K562 (cell line): Measurements from ENCODE around the gene ATP1A3. TPM values are rescaled to one million over a fixed set of nuclear protein-coding genes. Genes with fewer than 3 reads are reported as not detected.

Source experiments
- ARHGAP35 ChIP-seq: fragments of 450-650 bp; IDR thresholded peaks from 2 replicates; pipeline ENCODE4 v1.6.1; 2018; ENCODE audit not compliant: partially characterized antibody
- CBFB ChIP-seq: sonication (generic); formaldehyde crosslinking; IDR thresholded peaks from 2 replicates; pipeline ENCODE4 v1.4.0; 2020; ENCODE audit warnings: mild to moderate bottlenecking, missing genetic modification reagents
- CBX1 ChIP-seq: sonication (generic); IDR thresholded peaks from 2 replicates; pipeline ENCODE4 v1.6.1; 2016; ENCODE audit warnings: antibody characterized with exemption, low read depth, mild to moderate bottlenecking
- COPS2 ChIP-seq: fragments of 450-650 bp; conservative IDR thresholded peaks from 2 replicates; pipeline ENCODE4 v1.6.1; 2016; ENCODE audit warnings: mild to moderate bottlenecking, moderate library complexity
- ELF4 ChIP-seq: fragments of 450-650 bp; formaldehyde crosslinking; IDR thresholded peaks from 2 replicates; pipeline ENCODE4 v1.4.0; 2022; ENCODE audit warnings: missing genetic modification characterization
- GTF2F1 ChIP-seq: IDR thresholded peaks from 2 replicates; pipeline ENCODE4 v1.6.1; 2011; ENCODE audit warnings: low read depth, low read length, improper control_type of control experiment
- L3MBTL2 ChIP-seq: fragments of 450-650 bp; IDR thresholded peaks from 2 replicates; pipeline ENCODE4 v1.6.1; 2016; ENCODE audit warnings: mild to moderate bottlenecking, moderate library complexity
- MCM5 ChIP-seq: fragments of 450-650 bp; IDR thresholded peaks from 2 replicates; pipeline ENCODE4 v1.6.1; 2016; ENCODE audit warnings: low read depth
- NCOA4 ChIP-seq: fragments of 450-650 bp; IDR thresholded peaks from 2 replicates; pipeline ENCODE4 v1.6.1; 2018; ENCODE audit warnings: mild to moderate bottlenecking; ENCODE audit not compliant: partially characterized antibody
- NFYB ChIP-seq: IDR thresholded peaks from 2 replicates; pipeline ENCODE4 v1.6.1; 2011; ENCODE audit warnings: mild to moderate bottlenecking, moderate library complexity; ENCODE audit not compliant: insufficient read length; ENCODE audit errors: extremely low read depth
- RHOXF2B ChIP-seq: fragments of 250-450 bp; sonication (Bioruptor Pico); conservative IDR thresholded peaks from 2 replicates; pipeline ENCODE4 v1.5.1; 2021
- TEAD2 ChIP-seq: fragments of 450-650 bp; IDR thresholded peaks from 2 replicates; pipeline ENCODE4 v1.6.1; 2016; ENCODE audit warnings: missing genetic modification characterization, control low read depth, missing compliant biosample characterization
- ZNF12 ChIP-seq: sonication (generic); formaldehyde crosslinking; IDR thresholded peaks from 2 replicates; pipeline ENCODE4 v1.4.0; 2020; ENCODE audit warnings: mild to moderate bottlenecking, missing genetic modification reagents
- ZNF77 ChIP-seq: fragments of 250-450 bp; sonication (Bioruptor Pico); IDR thresholded peaks from 2 replicates; pipeline ENCODE4 v1.5.0; 2020
- ZNF780A ChIP-seq: fragments of 250-450 bp; sonication (Bioruptor Pico); IDR thresholded peaks from 2 replicates; pipeline ENCODE4 v1.5.0; 2021; ENCODE audit warnings: mild to moderate bottlenecking
- polyA plus RNA-seq, 8 experiments: library from polyadenylated mRNA; depleted of rRNA in 4 of 8; stranded (reverse) in 5 of 8; unstranded in 3 of 8; fragments of >200 nt; fragmentation: Nextera tagmentation in 2 of 8; fragmentation: Illumina TruSeq in 1 of 8; extraction: Ambion mirVana in 2 of 8; extraction: Trizol in 1 of 8; gene quantifications; 2 replicates each; pipeline versions ENCODE4 v1.2.1 to v1.2.3, GENCODE V29; 2011 to 2014; ENCODE audit warnings: inconsistent platforms in 1 of 8, missing spikeins in 1 of 8
- total RNA-seq, 7 experiments: library from RNA; depleted of rRNA in 6 of 7; stranded (reverse); fragments of >200 nt in 6 of 7; fragmentation: Illumina TruSeq in 2 of 7; extraction: Trizol in 2 of 7; gene quantifications; 2 replicates each; pipeline versions ENCODE4 v1.2.1 to v1.2.3, GENCODE V29; 2011 to 2021; ENCODE audit warnings: low replicate concordance in 1 of 7
- TF ChIP-seq, protein P1 (sequence below): fragments of 450-650 bp; formaldehyde crosslinking; IDR thresholded peaks from 2 replicates; pipeline ENCODE4 v1.4.0; 2020; ENCODE audit warnings: mild to moderate bottlenecking
- TF ChIP-seq, protein P2 (sequence below): IDR thresholded peaks from 3 replicates; pipeline ENCODE4 v1.6.1; 2011; ENCODE audit warnings: borderline replicate concordance, mild to moderate bottlenecking, moderate library complexity; ENCODE audit not compliant: insufficient read length; ENCODE audit errors: extremely low read depth
- TF ChIP-seq, protein P3 (sequence below): fragments of 450-650 bp; IDR thresholded peaks from 2 replicates; pipeline ENCODE4 v1.6.1; 2014; ENCODE audit warnings: low read depth, mild to moderate bottlenecking, moderate library complexity, borderline replicate concordance
- TF ChIP-seq, protein P4 (sequence below): fragments of 250-450 bp; sonication (Bioruptor Pico); IDR thresholded peaks from 2 replicates; pipeline ENCODE4 v1.4.0; 2020; ENCODE audit warnings: mild to moderate bottlenecking, moderate library complexity

Gene ATP1A3
- total and polyA plus RNA-seq, 9 of the 15 experiments (the other 6 are each of a cell fraction or from before 2014, with no cell fraction given) = 0.03 to 1.0 (median 0.17) TPM; not detected in 3

DNA sequence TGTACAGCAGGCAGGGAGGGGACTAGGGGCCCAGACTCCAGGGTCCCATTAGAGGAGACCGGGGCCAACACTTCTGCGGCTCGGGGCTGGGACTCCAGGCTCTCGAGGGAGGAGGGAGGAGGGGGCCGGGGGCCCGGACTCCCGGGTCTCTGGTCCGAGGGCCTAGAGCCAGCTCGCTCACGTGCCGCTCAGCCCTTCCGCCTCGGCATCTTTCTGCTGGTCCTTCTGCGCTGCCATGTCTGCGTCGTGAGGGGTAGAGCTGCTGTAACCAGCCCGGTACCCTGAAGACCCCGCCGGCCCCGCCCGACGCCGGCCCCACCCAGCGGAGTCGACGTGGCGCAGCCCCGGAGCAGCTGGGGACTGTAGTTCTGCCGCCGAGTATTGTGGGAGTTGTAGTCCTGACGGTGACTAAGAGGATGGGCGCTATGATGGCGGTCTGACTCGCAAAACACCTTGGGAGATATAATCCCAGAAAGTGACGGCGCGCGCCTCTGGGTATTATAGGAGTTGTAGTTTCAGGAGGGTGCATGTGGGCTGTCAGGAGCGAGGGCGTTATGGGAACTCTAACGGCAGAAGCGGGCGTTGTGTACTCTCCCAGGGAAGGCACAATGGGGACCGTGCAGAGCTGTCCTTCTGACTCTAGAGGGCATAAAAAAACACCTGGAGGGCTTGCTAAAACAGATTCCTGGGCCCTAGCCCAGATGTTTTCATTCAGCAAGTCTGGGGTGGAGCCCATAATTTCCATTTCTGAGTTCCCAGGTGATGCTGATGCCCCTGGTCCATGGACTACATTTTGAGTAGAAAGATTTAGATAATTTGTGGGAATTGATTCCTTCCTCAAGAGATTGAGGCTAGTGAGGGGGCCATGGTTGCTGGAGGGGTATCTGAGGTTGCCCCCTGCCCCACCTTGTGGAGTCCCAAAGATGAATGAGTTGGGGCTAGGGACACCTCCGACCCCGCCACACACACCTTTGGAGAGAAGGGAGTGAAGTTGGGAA is 34.7 kb downstream of the ATP1A3 start, which contains the start of gene RABAC1 (continued):
- TF ChIP-seq, protein P1, sequence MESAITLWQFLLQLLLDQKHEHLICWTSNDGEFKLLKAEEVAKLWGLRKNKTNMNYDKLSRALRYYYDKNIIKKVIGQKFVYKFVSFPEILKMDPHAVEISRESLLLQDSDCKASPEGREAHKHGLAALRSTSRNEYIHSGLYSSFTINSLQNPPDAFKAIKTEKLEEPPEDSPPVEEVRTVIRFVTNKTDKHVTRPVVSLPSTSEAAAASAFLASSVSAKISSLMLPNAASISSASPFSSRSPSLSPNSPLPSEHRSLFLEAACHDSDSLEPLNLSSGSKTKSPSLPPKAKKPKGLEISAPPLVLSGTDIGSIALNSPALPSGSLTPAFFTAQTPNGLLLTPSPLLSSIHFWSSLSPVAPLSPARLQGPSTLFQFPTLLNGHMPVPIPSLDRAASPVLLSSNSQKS (CRISPR knock-in tag) = no peak
- TF ChIP-seq NFYB (no peak), COPS2 (no peak), RHOXF2B (no peak), ZNF77 (CRISPR knock-in tag) (no peak), ARHGAP35 (no peak), TEAD2 (no peak), ELF4 (CRISPR knock-in tag) (no peak), GTF2F1 (no peak), CBX1 (no peak), L3MBTL2 (peak; percentile 44; the same call in 1 of the 2 replicates), CBFB (CRISPR knock-in tag) (0 out of 2 replicates have a peak, but pooled peaks have one; percentile 64), MCM5 (no peak), NCOA4 (no peak), ZNF780A (CRISPR knock-in tag) (no peak), ZNF12 (CRISPR knock-in tag) (0 out of 2 replicates have a peak, but pooled peaks have one; percentile 25)
- TF ChIP-seq, protein P2, sequence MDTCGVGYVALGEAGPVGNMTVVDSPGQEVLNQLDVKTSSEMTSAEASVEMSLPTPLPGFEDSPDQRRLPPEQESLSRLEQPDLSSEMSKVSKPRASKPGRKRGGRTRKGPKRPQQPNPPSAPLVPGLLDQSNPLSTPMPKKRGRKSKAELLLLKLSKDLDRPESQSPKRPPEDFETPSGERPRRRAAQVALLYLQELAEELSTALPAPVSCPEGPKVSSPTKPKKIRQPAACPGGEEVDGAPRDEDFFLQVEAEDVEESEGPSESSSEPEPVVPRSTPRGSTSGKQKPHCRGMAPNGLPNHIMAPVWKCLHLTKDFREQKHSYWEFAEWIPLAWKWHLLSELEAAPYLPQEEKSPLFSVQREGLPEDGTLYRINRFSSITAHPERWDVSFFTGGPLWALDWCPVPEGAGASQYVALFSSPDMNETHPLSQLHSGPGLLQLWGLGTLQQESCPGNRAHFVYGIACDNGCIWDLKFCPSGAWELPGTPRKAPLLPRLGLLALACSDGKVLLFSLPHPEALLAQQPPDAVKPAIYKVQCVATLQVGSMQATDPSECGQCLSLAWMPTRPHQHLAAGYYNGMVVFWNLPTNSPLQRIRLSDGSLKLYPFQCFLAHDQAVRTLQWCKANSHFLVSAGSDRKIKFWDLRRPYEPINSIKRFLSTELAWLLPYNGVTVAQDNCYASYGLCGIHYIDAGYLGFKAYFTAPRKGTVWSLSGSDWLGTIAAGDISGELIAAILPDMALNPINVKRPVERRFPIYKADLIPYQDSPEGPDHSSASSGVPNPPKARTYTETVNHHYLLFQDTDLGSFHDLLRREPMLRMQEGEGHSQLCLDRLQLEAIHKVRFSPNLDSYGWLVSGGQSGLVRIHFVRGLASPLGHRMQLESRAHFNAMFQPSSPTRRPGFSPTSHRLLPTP = no peak
- TF ChIP-seq, protein P3, sequence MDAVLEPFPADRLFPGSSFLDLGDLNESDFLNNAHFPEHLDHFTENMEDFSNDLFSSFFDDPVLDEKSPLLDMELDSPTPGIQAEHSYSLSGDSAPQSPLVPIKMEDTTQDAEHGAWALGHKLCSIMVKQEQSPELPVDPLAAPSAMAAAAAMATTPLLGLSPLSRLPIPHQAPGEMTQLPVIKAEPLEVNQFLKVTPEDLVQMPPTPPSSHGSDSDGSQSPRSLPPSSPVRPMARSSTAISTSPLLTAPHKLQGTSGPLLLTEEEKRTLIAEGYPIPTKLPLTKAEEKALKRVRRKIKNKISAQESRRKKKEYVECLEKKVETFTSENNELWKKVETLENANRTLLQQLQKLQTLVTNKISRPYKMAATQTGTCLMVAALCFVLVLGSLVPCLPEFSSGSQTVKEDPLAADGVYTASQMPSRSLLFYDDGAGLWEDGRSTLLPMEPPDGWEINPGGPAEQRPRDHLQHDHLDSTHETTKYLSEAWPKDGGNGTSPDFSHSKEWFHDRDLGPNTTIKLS = peak; percentile 99
- TF ChIP-seq, protein P4, sequence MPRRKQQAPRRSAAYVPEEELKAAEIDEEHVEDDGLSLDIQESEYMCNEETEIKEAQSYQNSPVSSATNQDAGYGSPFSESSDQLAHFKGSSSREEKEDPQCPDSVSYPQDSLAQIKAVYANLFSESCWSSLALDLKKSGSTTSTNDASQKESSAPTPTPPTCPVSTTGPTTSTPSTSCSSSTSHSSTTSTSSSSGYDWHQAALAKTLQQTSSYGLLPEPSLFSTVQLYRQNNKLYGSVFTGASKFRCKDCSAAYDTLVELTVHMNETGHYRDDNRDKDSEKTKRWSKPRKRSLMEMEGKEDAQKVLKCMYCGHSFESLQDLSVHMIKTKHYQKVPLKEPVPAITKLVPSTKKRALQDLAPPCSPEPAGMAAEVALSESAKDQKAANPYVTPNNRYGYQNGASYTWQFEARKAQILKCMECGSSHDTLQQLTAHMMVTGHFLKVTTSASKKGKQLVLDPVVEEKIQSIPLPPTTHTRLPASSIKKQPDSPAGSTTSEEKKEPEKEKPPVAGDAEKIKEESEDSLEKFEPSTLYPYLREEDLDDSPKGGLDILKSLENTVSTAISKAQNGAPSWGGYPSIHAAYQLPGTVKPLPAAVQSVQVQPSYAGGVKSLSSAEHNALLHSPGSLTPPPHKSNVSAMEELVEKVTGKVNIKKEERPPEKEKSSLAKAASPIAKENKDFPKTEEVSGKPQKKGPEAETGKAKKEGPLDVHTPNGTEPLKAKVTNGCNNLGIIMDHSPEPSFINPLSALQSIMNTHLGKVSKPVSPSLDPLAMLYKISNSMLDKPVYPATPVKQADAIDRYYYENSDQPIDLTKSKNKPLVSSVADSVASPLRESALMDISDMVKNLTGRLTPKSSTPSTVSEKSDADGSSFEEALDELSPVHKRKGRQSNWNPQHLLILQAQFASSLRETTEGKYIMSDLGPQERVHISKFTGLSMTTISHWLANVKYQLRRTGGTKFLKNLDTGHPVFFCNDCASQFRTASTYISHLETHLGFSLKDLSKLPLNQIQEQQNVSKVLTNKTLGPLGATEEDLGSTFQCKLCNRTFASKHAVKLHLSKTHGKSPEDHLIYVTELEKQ = no peak
